Stimulated activated CD4-positive, alpha-beta T cell treated with anti-CD3 and anti-CD28 coated beads, Interleukin-4, amount 100 ng/mL, for 1 hour (primary cell): ENCODE measurements around the gene HECW1.
"Not testable (repeated sequence)": the region's sequence is repeated elsewhere in the genome, so short reads cannot be mapped to it uniquely, and the experiment has no call there.

ENCODE experiments used
- DNase-seq: peaks from one replicate; pipeline ENCODE4 v3.0.0-alpha.2; 2020

HECW1 gene

DNA sequence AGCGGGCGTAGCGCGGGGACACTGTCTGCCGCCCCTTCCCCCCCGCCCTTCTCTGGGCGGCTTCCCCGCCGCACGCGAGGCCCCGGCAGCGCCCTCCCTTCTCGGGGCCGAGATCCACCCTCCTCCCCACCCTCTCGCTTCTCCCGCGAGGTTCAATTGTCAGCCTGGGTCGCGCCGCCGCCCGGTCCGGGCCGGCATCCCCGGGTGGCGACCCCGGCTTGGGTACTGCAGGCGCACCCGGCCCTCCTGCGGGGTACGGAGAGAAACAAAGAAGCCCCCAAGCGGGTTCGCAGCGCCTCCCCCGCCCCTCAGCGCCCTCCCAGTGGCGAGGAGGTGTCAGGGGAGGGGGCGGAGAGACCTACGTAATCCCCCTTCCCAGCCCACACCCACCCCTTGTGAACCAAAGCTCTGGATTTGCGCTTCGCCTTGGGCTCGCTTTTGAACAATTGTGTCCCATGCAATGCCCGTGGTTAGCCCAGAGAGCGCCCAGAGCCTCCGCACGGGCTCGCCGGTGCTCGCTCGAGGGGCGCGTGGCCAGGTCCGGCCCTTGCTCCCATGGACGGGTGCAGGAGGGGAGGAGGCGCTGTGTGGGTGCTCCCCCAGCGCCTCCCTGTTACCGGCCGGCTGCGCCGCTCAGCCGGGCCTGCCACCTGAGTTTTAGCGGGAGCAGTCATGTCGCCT, 634 bp downstream of the HECW1 start:
- no peak for DNase-seq

DNA sequence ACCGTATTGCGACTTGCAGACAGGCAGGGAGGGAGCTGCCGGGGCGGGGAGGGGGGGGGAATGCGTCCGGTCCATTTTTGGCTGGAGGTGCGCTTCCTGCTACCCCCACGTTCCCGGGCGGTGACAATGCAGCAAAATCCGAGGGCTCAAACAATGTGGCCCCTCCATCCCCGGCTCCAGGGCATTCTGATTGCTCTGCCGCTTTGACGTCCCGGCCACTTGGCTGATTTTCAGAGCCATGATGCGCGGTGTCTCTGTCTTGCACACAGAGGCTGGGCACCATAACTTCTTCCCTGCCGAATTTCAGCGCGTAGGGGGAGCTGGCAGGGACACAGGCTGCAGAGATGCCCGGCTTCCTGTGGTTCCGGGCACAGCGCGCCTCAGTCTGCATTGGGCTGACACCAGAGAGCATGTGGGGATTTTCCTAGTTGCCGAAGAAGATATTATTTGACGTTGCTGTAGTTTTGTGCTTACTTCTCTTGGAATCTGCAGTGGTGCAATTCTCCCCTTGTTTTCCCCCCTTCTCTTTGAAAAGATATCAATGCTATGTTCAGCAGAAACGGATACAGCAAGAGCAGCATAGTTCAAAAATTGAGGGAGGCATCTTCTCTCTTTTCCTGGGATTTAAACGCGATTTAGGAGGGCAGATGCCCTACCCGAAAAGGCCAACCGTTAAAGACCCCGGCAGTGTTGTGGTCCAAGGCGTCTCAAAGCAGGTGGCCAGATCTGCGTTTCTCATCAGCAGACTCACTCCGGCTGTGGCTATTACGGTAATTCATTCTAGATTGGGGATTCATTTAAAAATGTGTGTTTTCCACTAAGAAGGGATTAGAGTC, 1.4 kb downstream of the HECW1 start:
- no peak for DNase-seq

GRCh38 chr7:43114458-43114780, 2.0 kb downstream of the HECW1 start:
- no peak for DNase-seq

- DNase-seq = no peak
Measured at GRCh38 chr7:43116451-43116850, 4.0 kb downstream of the HECW1 start.

GRCh38 chr7:43117095-43117494, 4.6 kb downstream of the HECW1 start:
- no peak for DNase-seq

DNA sequence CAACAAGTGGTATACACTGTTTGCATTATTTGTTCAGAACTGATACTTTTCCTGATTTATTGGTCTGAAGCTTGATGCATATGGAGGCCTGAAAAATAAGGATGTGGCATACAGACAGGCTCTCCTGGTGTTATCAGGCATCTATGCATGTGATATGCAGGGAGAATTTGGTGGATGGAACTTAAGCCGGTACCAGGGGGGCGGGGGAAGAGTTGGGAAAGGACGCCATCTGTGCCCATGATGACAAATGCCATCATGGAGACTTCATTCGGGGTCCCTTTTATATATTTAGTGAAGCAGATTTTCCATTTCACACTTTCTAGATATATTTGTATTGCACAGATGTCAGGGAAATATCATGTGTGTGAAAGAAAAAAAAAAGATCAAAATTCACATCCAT, 5.4 kb downstream of the HECW1 start:
- no peak for DNase-seq

GRCh38 chr7:43118313-43118712, 5.9 kb downstream of the HECW1 start:
- no peak for DNase-seq

DNA sequence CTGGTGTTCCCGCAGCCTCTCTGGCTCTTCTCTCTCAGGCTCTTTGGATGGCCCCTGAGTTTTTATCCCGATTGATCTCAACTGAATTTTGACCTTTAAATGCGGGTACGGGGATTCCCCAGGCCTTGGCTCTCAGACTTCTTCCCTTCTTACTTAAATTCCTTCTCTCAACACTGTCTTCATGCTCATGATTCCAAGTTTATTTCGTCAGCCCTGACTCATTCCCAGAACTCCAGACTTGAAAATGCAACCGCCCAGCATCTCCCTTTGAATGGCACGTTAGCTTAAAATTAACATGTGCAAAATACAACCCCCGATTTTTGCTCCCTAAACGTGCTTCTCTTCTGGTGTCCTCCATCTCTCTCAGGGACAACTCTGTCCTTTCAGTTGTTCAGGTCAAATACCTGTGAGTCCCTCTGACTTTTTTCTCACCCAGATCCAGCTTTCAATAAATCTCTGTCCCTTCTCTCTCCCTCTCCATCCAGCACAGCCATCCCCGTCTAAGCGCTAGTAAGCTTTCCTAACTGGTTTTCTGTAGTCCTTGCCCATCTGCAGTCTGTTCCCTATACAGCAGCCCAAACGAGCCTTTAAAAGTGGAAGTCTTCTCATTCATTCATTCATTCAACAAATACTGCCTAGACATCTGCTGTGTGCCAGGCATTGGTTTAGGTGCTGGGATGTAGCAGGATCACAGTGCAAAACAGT, 7.1 kb downstream of the HECW1 start:
- DNase-seq = no peak

DNA sequence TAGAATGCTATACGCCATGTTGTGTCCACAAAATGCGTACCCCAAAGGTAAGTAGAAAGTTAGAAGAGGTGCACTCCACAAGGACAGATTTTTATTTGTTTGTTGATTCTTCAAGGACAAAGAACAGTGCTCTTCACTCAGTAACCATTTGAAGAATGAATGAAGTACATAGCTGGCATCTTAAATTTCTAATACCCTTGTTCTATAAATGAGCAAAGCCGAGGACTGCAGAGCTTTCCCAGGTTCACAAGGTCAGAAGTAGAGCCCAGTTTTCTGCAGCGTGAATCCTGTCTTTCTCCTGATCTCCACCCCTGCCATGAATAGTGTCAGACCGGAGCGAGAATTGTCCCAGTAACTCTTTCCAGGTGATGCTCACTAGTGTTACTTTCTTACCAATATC, 9.5 kb downstream of the HECW1 start:
- DNase-seq = no peak

DNA sequence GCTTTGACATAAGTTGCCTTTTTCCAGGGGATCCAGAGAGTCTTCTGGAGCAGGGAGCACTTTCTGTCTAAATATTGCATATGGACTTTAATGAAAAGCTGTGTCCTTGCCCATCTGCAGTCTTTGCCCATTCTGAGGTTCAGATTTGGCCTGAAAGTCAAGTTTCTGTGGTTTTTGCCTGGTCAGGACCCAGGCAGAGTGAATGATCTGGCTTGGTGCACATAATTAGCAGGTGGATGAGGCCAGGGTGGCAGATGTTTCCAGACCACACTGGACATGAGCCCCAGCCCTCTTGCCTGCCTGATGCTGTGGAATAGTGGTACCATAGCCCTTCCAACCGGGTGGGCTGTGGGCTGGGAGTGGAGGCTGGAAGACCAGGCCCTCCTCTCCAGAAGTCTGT, 11.0 kb downstream of the HECW1 start:
- DNase-seq = no peak

GRCh38 chr7:43124388-43124787, 11.9 kb downstream of the HECW1 start:
- no peak for DNase-seq

DNA sequence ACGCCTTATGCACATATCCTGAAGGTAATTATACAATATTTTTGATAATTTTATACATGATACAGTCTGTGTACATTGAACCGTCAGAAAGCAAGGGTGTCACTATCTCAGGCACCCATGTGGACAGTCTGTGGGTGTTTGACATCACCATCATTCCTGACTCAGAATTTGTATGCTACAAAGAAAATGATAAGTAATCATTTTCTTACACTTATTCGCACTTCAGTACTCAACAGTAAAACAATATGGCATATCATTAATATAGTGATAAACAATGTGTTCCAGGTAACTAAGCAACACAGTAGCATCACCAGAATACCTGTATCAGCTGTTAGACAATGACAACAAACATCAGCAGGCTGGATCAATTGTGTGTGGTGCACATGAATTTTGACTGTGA, 17.9 kb downstream of the HECW1 start:
- DNase-seq = no peak

DNA sequence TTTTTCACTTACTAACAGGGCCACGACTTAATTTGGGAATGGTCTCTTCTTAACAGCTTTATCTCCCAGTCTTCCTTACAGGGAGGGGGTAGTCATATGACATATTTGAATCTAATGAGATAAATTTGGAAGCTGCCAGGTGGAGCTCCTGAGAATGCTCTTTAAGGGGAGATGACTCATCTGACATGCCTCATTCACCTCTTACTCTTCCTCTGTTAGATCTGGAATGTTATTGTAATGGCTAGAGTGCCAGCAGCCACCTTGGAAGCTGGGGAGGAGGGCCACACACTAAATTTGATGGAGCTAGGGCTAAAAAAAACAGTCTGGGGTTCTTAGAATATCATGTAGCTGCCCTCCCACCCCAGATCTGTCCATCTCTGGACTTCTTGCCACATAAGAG, 22.7 kb downstream of the HECW1 start:
- DNase-seq = no peak

GRCh38 chr7:43136064-43136463, 23.6 kb downstream of the HECW1 start:
- no peak for DNase-seq

DNA sequence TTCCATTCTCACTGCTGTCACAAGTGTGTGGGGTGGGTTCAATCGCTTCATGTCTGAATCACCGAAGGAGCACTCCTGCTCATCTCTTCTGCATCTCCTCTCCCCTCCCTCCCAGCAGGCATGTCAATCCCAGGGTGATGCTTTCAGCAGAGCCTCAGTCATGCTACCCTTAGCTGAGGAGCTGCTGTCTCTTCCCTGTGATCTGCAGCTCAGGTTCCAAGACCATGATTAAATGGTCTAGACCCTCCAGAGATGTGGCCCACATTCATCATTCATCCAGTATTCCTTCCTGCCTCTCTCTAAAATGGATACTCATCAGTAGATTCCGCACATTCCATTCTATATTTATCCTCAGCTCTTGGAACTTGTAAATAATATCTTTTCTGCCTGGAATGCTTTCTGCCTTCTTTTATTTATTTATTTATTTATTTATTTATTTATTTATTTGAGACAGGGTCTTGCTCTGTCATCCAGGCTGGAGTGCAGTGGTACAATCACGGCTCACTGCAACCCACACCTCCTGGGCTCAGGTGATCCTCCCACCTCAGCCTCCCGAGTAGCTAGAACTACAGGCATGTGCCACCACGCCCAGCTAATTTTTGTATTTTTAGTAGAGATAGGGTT, 24.8 kb downstream of the HECW1 start:
- DNase-seq = not testable (repeated sequence)

GRCh38 chr7:43137811-43138210, 25.4 kb downstream of the HECW1 start:
- DNase-seq = no peak

- no peak for DNase-seq
Measured at GRCh38 chr7:43138710-43139109, 26.3 kb downstream of the HECW1 start.

GRCh38 chr7:43139137-43139536, 26.7 kb downstream of the HECW1 start:
- DNase-seq = no peak

DNA sequence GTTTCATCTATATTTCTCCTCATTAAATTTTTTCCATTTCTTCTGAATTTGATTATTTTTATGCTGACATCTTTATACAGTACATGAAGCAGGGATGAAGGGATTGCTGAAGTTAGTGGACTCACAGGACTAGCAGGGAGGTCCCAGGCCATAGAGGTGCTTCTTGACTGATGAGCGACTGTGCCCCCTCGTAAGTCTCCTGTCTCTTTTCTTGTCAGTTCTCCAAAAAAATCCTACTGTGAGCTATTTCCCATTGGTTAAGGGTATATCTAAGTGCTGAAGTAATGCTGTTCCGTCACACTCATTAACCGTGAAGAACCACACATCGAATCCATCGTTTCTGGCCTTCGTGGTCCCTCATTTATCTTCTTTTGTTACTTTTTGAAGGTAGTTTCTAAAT, 27.7 kb downstream of the HECW1 start:
- no peak for DNase-seq

DNA sequence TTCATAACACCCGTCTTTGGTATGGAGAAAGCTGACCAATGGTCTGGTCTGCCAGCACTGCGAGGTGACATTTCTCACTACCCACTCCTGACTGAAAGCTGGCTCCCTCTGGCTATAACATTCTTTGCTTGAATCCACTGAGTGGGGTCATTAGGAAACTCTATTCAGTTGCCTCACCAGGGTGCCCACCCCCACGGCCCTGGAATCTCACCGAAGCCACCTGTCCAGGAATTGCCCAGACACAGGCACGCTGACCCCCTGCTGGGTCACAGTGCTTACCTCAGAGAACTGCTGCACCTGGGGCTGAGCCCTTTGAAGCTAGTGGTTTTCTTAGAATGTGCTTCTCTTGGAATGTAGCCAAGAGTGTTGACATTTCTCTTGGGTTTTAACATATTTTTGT, 28.6 kb downstream of the HECW1 start:
- DNase-seq = no peak

DNA sequence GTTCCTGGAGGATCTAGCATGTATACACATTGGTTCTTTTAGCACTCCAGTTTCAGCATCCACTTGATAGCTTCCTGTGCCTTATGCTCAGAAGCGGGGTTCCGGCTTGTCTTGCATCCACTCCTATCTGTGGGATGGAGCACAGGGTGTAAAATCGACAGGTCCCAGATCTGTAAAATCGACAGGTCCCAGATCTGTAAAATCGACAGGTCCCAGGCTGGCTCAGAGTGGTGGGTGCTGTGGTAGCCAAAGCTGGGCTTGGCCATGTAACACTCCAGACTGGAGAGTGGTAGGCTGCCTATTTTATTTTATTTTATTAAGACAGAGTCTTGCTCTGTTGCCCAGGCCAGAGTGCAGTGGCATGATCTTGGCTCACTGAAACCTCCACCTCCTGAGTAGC, 30.3 kb downstream of the HECW1 start:
- DNase-seq = no peak

DNA sequence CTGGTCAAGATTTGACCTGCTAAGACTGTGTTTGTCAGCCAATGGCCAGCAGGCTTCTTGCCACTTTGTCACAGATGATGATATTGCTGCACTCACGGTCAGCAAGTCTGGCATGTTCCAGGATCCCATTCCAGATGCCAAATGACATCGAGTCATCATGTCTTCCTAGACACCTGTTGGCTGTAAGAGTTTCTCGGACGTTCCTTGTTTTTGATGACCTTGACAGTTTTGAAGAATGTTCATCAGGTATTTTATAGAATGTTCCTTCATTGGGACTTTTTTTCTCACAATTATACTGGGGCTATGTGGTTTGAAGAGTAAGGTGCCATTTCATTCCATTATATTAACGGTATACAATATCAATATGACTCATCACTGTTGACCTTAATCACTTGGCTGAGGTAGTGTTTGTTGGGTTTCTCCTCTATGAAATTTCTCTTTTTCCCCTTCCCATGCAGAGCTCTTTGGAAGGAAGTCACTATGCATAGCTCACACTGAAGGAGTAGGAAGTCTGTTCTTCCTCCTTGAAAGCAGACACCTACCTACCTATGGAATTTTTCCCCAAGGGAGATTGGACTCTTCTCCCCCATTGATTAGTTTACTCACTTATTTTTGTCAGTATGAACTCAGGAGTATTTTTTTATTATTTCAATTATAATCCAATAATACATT, 31.6 kb downstream of the HECW1 start:
- no peak for DNase-seq

DNA sequence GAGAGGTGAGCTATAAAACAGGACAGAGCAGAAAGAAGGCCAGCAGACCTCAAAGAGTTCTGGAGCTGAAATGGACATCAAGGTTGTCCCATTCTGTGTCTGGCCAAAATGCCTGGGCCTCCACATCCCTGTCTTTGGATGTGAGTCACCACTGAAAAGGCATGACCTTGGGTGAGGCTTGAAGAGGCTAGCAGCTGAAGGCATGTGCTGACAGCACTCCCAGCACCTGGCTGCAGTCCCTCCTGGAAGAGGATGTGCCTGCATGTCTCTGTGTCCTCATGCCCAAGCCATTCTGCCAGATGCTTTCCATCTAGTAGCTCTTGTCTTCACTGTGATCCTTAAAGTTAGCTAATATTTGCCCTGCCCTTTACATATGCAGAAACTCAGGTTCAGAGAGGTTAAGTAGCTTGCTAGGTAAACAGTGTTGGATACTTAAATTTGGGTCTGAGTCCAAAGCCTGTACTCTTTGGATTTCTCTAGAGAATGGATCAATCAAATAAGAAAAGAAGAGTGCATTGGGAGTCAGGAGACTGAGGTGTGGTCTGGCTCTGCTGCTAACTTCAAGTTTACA, 35.8 kb downstream of the HECW1 start:
- no peak for DNase-seq
